Stimulated activated naive B cell treated with anti-CD40 and anti-IgM and Interleukin-4, amounts not matched to agents 10 μg/mL and 1 μg/mL and 100 μg/mL, for 72 hours (primary cell): ENCODE measurements around the gene SACM1L.

ENCODE experiments used
- ATAC-seq, 2 donors: fragments of 150-1000 bp; cut with Tn5 transposase; replicated peaks; 2 replicates each; pipeline ENCODE4 v1.10.0; 2021; ENCODE audit warnings: moderate library complexity in 1 of 2
- DNase-seq: peaks from one replicate; pipeline ENCODE4 v3.0.0; 2021
- H3K27ac Mint-ChIP-seq: one replicate; pipeline ENCODE4 v1.8.0; 2022; ENCODE audit warnings: mild to moderate bottlenecking, mixed read lengths
- H3K27me3 Mint-ChIP-seq, 2 donors: one replicate each; pipeline ENCODE4 v1.8.0; 2022; ENCODE audit warnings: mixed read lengths in 2 of 2
- H3K36me3 Mint-ChIP-seq, 2 donors: one replicate each; pipeline ENCODE4 v1.8.0; 2022; ENCODE audit warnings: mixed read lengths in 2 of 2, mild to moderate bottlenecking in 1 of 2
- H3K4me1 Mint-ChIP-seq, 2 donors: one replicate each; pipeline ENCODE4 v1.8.0; 2022; ENCODE audit warnings: mixed read lengths in 2 of 2, mild to moderate bottlenecking in 1 of 2
- H3K4me3 Mint-ChIP-seq, 2 donors: one replicate each; pipeline ENCODE4 v1.8.0; 2022; ENCODE audit warnings: mild to moderate bottlenecking in 2 of 2, mixed read lengths in 2 of 2, moderate library complexity in 1 of 2
- H3K9me3 Mint-ChIP-seq, 2 donors: one replicate each; pipeline ENCODE4 v1.8.0; 2022; ENCODE audit warnings: mixed read lengths in 2 of 2, mild to moderate bottlenecking in 1 of 2

Gene SACM1L

GRCh38 chr3:45716790-45717336 is 27.7 kb downstream of the SACM1L start:
- Mint-ChIP-seq H3K27ac (peak overlapping the region; percentile 11), H3K4me1 (peaks cover 0 to 6% of the 10 kb centered on the region in 2 donors), H3K36me3 (peaks cover 31 to 45% of the 10 kb centered on the region in 2 donors), H3K27me3 (no peaks in the 10 kb centered on the region), H3K9me3 (no peaks in the 10 kb centered on the region), H3K4me3 (no peak overlapping the region)
- ATAC-seq (no peak), DNase-seq (no peak)

- Mint-ChIP-seq H3K36me3 (peaks cover 35 to 56% of the 10 kb centered on the region in 2 donors), H3K27me3 (no peaks in the 10 kb centered on the region)
- no peak for ATAC-seq
Observed at GRCh38 chr3:45719655-45720487, 30.7 kb downstream of the SACM1L start.

GRCh38 chr3:45724911-45725310 is 35.7 kb downstream of the SACM1L start:
- Mint-ChIP-seq H3K9me3 (no peaks in the 10 kb centered on the region), H3K27me3 (no peaks in the 10 kb centered on the region), H3K36me3 (peaks cover 46 to 72% of the 10 kb centered on the region in 2 donors), H3K4me1 (peaks cover 12 to 16% of the 10 kb centered on the region in 2 donors), H3K27ac (no peak overlapping the region), H3K4me3 (no peak overlapping the region)
- DNase-seq (no peak), ATAC-seq (no peak)

More at GRCh38 chr3:45719655-45720487, 30.7 kb downstream of the SACM1L start:
- Mint-ChIP-seq H3K4me1 (peaks cover 0 to 6% of the 10 kb centered on the region in 2 donors), H3K27ac (no peak overlapping the region), H3K4me3 (no peak overlapping the region), H3K9me3 (no peaks in the 10 kb centered on the region)
- no peak for DNase-seq

- H3K27me3 Mint-ChIP-seq: no peaks in the 10 kb centered on the region
- H3K4me1 Mint-ChIP-seq: peaks cover 20 to 30% of the 10 kb centered on the region in 2 donors
- peaks cover 50 to 75% of the 10 kb centered on the region in 2 donors for H3K36me3 Mint-ChIP-seq
- no peak for ATAC-seq
- H3K27ac Mint-ChIP-seq: no peak overlapping the region
- no peaks in the 10 kb centered on the region for H3K9me3 Mint-ChIP-seq
- no peak for DNase-seq
- H3K4me3 Mint-ChIP-seq: no peak overlapping the region
Observed at GRCh38 chr3:45729614-45730013, 40.4 kb downstream of the SACM1L start.

- ATAC-seq: peak; percentile 100
- Mint-ChIP-seq H3K9me3 (no peaks in the 10 kb centered on the region), H3K27me3 (no peaks in the 10 kb centered on the region), H3K4me3 (peak overlapping the region; percentile 17 to 41), H3K36me3 (peaks cover 44 to 75% of the 10 kb centered on the region in 2 donors), H3K4me1 (peaks cover 20 to 30% of the 10 kb centered on the region in 2 donors), H3K27ac (peak overlapping the region; percentile 38)
- DNase-seq: peak; percentile 15
Observed at GRCh38 chr3:45730409-45731154, 41.4 kb downstream of the SACM1L start.

GRCh38 chr3:45736707-45737106 is 47.5 kb downstream of the SACM1L start:
- Mint-ChIP-seq H3K36me3 (peaks cover 37 to 62% of the 10 kb centered on the region in 2 donors), H3K9me3 (no peaks in the 10 kb centered on the region), H3K4me3 (no peak overlapping the region), H3K27ac (peak overlapping the region; percentile 83), H3K27me3 (no peaks in the 10 kb centered on the region), H3K4me1 (peaks cover 9 to 14% of the 10 kb centered on the region in 2 donors)
- no peak for ATAC-seq
- DNase-seq: no peak

GRCh38 chr3:45737234-45737633 is 48.0 kb downstream of the SACM1L start:
- Mint-ChIP-seq H3K9me3 (no peaks in the 10 kb centered on the region), H3K4me1 (peaks cover 15 to 19% of the 10 kb centered on the region in 2 donors), H3K36me3 (peaks cover 36 to 64% of the 10 kb centered on the region in 2 donors), H3K27ac (no peak overlapping the region), H3K4me3 (no peak overlapping the region), H3K27me3 (no peaks in the 10 kb centered on the region)
- DNase-seq (no peak), ATAC-seq (no peak)

- H3K9me3 Mint-ChIP-seq: no peaks in the 10 kb centered on the region
- no peaks in the 10 kb centered on the region for H3K27me3 Mint-ChIP-seq
- no peak for DNase-seq
- peak overlapping the region; percentile 42 for H3K27ac Mint-ChIP-seq
- H3K36me3 Mint-ChIP-seq: peaks cover 31 to 59% of the 10 kb centered on the region in 2 donors
- ATAC-seq: no peak
- no peak overlapping the region for H3K4me3 Mint-ChIP-seq
- H3K4me1 Mint-ChIP-seq: peaks cover 15 to 21% of the 10 kb centered on the region in 2 donors
Observed at GRCh38 chr3:45739991-45740390, 50.8 kb downstream of the SACM1L start.

GRCh38 chr3:45741247-45741646 is 52.1 kb downstream of the SACM1L start:
- H3K4me1 Mint-ChIP-seq: peaks cover 15 to 24% of the 10 kb centered on the region in 2 donors
- H3K27me3 Mint-ChIP-seq: no peaks in the 10 kb centered on the region
- H3K4me3 Mint-ChIP-seq: no peak overlapping the region
- H3K9me3 Mint-ChIP-seq: no peaks in the 10 kb centered on the region
- H3K36me3 Mint-ChIP-seq: peaks cover 37 to 65% of the 10 kb centered on the region in 2 donors
- no peak for ATAC-seq
- peak overlapping the region; percentile 60 for H3K27ac Mint-ChIP-seq
- DNase-seq: no peak

- no peaks in the 10 kb centered on the region for H3K9me3 Mint-ChIP-seq
- H3K36me3 Mint-ChIP-seq: peaks cover 34 to 62% of the 10 kb centered on the region in 2 donors
- H3K27ac Mint-ChIP-seq: peak overlapping the region; percentile 14
- no peak overlapping the region for H3K4me3 Mint-ChIP-seq
- DNase-seq (no peak), ATAC-seq (peak in 1 of 2 donors; percentile 47)
- peaks cover 15 to 24% of the 10 kb centered on the region in 2 donors for H3K4me1 Mint-ChIP-seq
- no peaks in the 10 kb centered on the region for H3K27me3 Mint-ChIP-seq
Observed at GRCh38 chr3:45741742-45742460, 52.7 kb downstream of the SACM1L start.

- H3K27ac Mint-ChIP-seq: peak overlapping the region; percentile 14
- DNase-seq: no peak
- H3K4me3 Mint-ChIP-seq: no peak overlapping the region
- ATAC-seq: no peak
- no peaks in the 10 kb centered on the region for H3K27me3 Mint-ChIP-seq
- H3K9me3 Mint-ChIP-seq: no peaks in the 10 kb centered on the region
- H3K4me1 Mint-ChIP-seq: peaks cover 15 to 24% of the 10 kb centered on the region in 2 donors
- peaks cover 39 to 59% of the 10 kb centered on the region in 2 donors for H3K36me3 Mint-ChIP-seq
Observed at GRCh38 chr3:45742461-45743089, 53.4 kb downstream of the SACM1L start.

GRCh38 chr3:45746165-45746776 is 57.1 kb downstream of the SACM1L start:
- H3K27ac Mint-ChIP-seq: no peak overlapping the region
- H3K4me3 Mint-ChIP-seq: no peak overlapping the region
- no peaks in the 10 kb centered on the region for H3K27me3 Mint-ChIP-seq
- peaks cover 36 to 50% of the 10 kb centered on the region in 2 donors for H3K36me3 Mint-ChIP-seq
- no peak for DNase-seq
- H3K4me1 Mint-ChIP-seq: peaks cover 16 to 18% of the 10 kb centered on the region in 2 donors
- ATAC-seq: no peak
- H3K9me3 Mint-ChIP-seq: peaks cover 3 to 4% of the 10 kb centered on the region in 2 donors
